ENCODE data around the gene FAM171A2. TPM values are rescaled to one million over a fixed set of nuclear protein-coding genes. Genes with fewer than 3 reads are reported as not detected.
"Not testable (repeated sequence)": the region's sequence is repeated elsewhere in the genome, so short reads cannot be mapped to it uniquely, and the experiment has no call there.

Gene FAM171A2
- total RNA-seq, 1 experiment from 2014 or later = 7.6 TPM

- H3K36me3 ChIP-seq (ENCODE audit: control insufficient read depth, insufficient read depth, low read length) = no peaks in the 10 kb centered on the region
- no peak; the same call in 1 of the 2 replicates for ATAC-seq
- H3K27ac ChIP-seq (ENCODE audit: low read length) = no peak overlapping the region
- TF ChIP-seq TCF7L2 (IDR thresholded peaks at IDR 0.05; ENCODE audit: low read depth, low read length) (no peak), CTCF (IDR thresholded peaks at IDR 0.05) (no peak)
- H3K27me3 ChIP-seq (ENCODE audit: control insufficient read depth, insufficient read depth, low read length) = no peaks in the 10 kb centered on the region
- in situ Hi-C loops (cut with HindIII; ENCODE audit: low pct_unique_long_range_greater_than_20kb, low sequenced_read_pairs) = no loop called here
- ChIA-PET POLR2A (no interaction called here), CTCF (no interaction called here)
- no TSS peak for BruUV-seq (replicated peaks)
- no peak overlapping the region for H3K4me3 ChIP-seq (ENCODE audit: low read depth in 2 of 2, low read length in 2 of 2)
- no peak for DNase-seq (ENCODE audit: low read depth, low spot score)
- intact Hi-C loops (cut with micrococcal nuclease; ENCODE audit: unreplicated experiment) = no loop called here
- no peaks in the 10 kb centered on the region for H3K9me3 ChIP-seq (ENCODE audit: control insufficient read depth, insufficient read depth, low read depth, low read length)
- H3K4me1 ChIP-seq (ENCODE audit: control insufficient read depth, insufficient read depth, low read length) = no peaks in the 10 kb centered on the region
Measured at GRCh38 chr17:44374306-44375195, 10.9 kb upstream of the FAM171A2 start.

- CTCF ChIA-PET = no interaction called here
- H3K4me3 ChIP-seq (ENCODE audit: low read depth in 2 of 2, low read length in 2 of 2) = no peak overlapping the region
- no peaks in the 10 kb centered on the region for H3K27me3 ChIP-seq (ENCODE audit: control insufficient read depth, insufficient read depth, low read length)
- POLR2A ChIA-PET = no interaction called here
- BruUV-seq (replicated peaks) = no TSS peak
- TF ChIP-seq REST (IDR thresholded peaks at IDR 0.05; ENCODE audit: insufficient read depth in 1 of 2, low read depth in 2 of 2, low read length in 1 of 2) (no peak), CTCF (IDR thresholded peaks at IDR 0.05) (no peak), TCF7L2 (IDR thresholded peaks at IDR 0.05; ENCODE audit: low read depth, low read length) (no peak), POLR2AphosphoS5 (IDR thresholded peaks at IDR 0.05; ENCODE audit: low read depth, low read length) (no peak), SIN3A (IDR thresholded peaks at IDR 0.05; ENCODE audit: borderline replicate concordance, insufficient read depth, low read depth, low read length) (no peak)
- no peak overlapping the region for H3K27ac ChIP-seq (ENCODE audit: low read length)
- no peaks in the 10 kb centered on the region for H3K4me1 ChIP-seq (ENCODE audit: control insufficient read depth, insufficient read depth, low read length)
- no peak for ATAC-seq
- H3K36me3 ChIP-seq (ENCODE audit: control insufficient read depth, insufficient read depth, low read length) = no peaks in the 10 kb centered on the region
- intact Hi-C loops (cut with micrococcal nuclease; ENCODE audit: unreplicated experiment) (no loop called here), in situ Hi-C loops (cut with HindIII; ENCODE audit: low pct_unique_long_range_greater_than_20kb, low sequenced_read_pairs) (no loop called here)
- DNase-seq (ENCODE audit: low read depth, low spot score) = no peak
- no peaks in the 10 kb centered on the region for H3K9me3 ChIP-seq (ENCODE audit: control insufficient read depth, insufficient read depth, low read depth, low read length)
Measured at GRCh38 chr17:44372036-44372435, 8.4 kb upstream of the FAM171A2 start.

GRCh38 chr17:44369414-44370023 lies 5.9 kb upstream of the FAM171A2 start:
- H3K9me3 ChIP-seq (ENCODE audit: control insufficient read depth, insufficient read depth, low read depth, low read length); BruUV-seq (replicated peaks); H3K4me3 ChIP-seq (ENCODE audit: low read depth in 2 of 2, low read length in 2 of 2); H3K36me3 ChIP-seq (ENCODE audit: control insufficient read depth, insufficient read depth, low read length); in situ Hi-C loops (cut with HindIII; ENCODE audit: low pct_unique_long_range_greater_than_20kb, low sequenced_read_pairs); H3K27ac ChIP-seq (ENCODE audit: low read length); H3K4me1 ChIP-seq (ENCODE audit: control insufficient read depth, insufficient read depth, low read length); ATAC-seq; H3K27me3 ChIP-seq (ENCODE audit: control insufficient read depth, insufficient read depth, low read length); DNase-seq (ENCODE audit: low read depth, low spot score); intact Hi-C loops (cut with micrococcal nuclease; ENCODE audit: unreplicated experiment): not testable (repeated sequence)
- ChIA-PET POLR2A (interaction anchor here (0.5 kb wide), 1 partner anchor 9 kb away, joined by 6 read pairs; no protein-coding TSS in a partner anchor), CTCF (interaction anchor here (0.6 kb wide), 1 partner anchor 355 kb away, joined by 4 read pairs; no protein-coding TSS in a partner anchor)

GRCh38 chr17:44368391-44369243 lies 5.0 kb upstream of the FAM171A2 start:
- ChIA-PET POLR2A (interaction anchor here (0.5 kb wide), 1 partner anchor 10 kb away, joined by 6 read pairs; no protein-coding TSS in a partner anchor), CTCF (interaction anchor here (0.6 kb wide), 1 partner anchor 282 kb away, joined by 4 read pairs; no protein-coding TSS in a partner anchor)
- intact Hi-C loops (cut with micrococcal nuclease; ENCODE audit: unreplicated experiment); BruUV-seq (replicated peaks); ATAC-seq; H3K4me1 ChIP-seq (ENCODE audit: control insufficient read depth, insufficient read depth, low read length); H3K36me3 ChIP-seq (ENCODE audit: control insufficient read depth, insufficient read depth, low read length); DNase-seq (ENCODE audit: low read depth, low spot score); H3K27me3 ChIP-seq (ENCODE audit: control insufficient read depth, insufficient read depth, low read length); H3K27ac ChIP-seq (ENCODE audit: low read length); H3K9me3 ChIP-seq (ENCODE audit: control insufficient read depth, insufficient read depth, low read depth, low read length); in situ Hi-C loops (cut with HindIII; ENCODE audit: low pct_unique_long_range_greater_than_20kb, low sequenced_read_pairs); H3K4me3 ChIP-seq (ENCODE audit: low read depth in 2 of 2, low read length in 2 of 2): not testable (repeated sequence)
